AG10803 (cell line): ENCODE results near the gene S100P.
"Not testable (repeated sequence)": the region's sequence is repeated elsewhere in the genome, so short reads cannot be mapped to it uniquely, and the experiment has no call there.

Source experiments
- DNase-seq: peaks from one replicate; pipeline ENCODE4 v3.0.0; 2010; ENCODE audit warnings: low read depth
- H3K4me3 ChIP-seq: 2 replicates; pipeline ENCODE4 v1.5.1; 2011; ENCODE audit warnings: mild to moderate bottlenecking, low read length, control low read depth
- CTCF ChIP-seq: conservative IDR thresholded peaks from 2 replicates; pipeline ENCODE4 v1.5.1; 2011; ENCODE audit warnings: mild to moderate bottlenecking, low read length, control low read depth, inconsistent platforms

S100P gene

GRCh38 chr4:6663596-6664393 lies 29.9 kb upstream of the S100P start:
- no peak for DNase-seq
- TF ChIP-seq CTCF: no peak
- no peak overlapping the region for H3K4me3 ChIP-seq

GRCh38 chr4:6665320-6665654 lies 28.4 kb upstream of the S100P start:
- no peak for TF ChIP-seq CTCF
- no peak for DNase-seq
- H3K4me3 ChIP-seq: no peak overlapping the region

DNA sequence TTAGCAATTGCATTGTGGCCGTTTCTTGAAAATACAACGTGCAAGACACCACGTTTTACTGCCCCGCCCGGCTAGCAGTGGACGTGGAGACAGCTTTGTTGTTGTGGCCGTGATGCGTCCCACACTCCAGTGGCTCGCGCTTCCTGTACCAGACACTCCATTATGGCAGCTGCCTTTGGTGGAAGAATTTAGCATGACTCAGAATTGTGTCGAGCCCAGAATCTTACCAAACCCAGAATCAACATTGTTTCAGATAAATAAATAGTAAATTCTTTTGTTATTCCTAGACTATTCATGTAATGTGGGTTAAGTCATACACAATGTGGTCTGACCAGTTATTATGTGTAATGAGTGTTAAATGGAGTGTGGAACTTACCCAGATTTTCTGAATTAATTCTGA lies 25.3 kb upstream of the S100P start:
- no peak for TF ChIP-seq CTCF
- H3K4me3 ChIP-seq: no peak overlapping the region
- peak; percentile 59 for DNase-seq

- H3K4me3 ChIP-seq: no peak overlapping the region
- TF ChIP-seq CTCF: no peak
- no peak for DNase-seq
Measured at GRCh38 chr4:6671648-6672047, 22.0 kb upstream of the S100P start.

DNA sequence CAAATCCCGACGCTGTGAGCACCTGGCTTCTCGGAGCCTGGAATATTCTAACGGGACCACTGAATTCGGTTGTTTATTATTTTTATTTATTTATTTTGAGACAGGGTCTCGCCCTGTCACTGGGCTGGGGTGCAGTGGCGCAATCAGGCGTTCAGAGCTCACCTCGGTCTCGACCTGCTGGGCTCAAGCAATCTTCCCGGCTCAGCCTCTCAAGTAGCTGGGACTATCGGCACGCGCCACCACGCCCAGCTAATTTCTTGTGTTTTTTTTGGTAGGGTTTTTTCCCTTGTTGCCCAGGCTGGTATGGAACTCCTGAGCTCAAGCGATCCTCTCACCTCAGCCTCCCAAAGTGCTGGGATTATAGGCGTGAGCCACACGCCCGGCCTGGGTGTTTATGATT lies 21.5 kb upstream of the S100P start:
- DNase-seq: no peak
- no peak for TF ChIP-seq CTCF
- no peak overlapping the region for H3K4me3 ChIP-seq

DNA sequence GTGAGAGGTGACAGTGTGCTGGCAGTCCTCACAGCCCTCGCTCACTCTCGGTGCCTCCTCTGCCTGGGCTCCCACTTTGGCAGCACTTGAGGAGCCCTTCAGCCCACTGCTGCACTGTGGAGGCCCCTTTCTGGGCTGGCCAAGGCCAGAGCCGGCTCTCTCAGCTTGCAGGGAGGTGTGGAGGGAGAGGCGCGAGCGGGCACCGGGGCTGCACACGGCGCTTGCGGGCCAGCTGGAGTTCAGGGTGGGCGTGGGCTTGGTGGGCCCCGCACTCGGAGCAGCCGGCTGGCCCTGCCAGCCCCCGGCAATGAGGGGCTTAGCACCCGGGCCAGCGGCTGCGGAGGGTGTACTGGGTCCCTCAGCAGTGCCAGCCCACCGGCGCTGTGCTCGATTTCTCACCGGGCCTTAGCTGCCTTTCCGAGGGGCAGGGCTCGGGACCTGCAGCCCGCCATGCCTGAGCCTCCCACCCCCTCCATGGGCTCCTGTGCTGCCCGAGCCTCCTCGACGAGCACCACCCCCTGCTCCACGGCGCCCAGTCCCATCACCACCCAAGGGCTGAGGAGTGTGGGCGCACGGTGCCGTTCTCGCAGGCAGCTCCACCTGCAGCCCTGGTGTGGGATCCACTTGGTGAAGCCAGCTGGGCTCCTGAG lies 21.0 kb upstream of the S100P start:
- not testable (repeated sequence) for H3K4me3 ChIP-seq, DNase-seq

DNA sequence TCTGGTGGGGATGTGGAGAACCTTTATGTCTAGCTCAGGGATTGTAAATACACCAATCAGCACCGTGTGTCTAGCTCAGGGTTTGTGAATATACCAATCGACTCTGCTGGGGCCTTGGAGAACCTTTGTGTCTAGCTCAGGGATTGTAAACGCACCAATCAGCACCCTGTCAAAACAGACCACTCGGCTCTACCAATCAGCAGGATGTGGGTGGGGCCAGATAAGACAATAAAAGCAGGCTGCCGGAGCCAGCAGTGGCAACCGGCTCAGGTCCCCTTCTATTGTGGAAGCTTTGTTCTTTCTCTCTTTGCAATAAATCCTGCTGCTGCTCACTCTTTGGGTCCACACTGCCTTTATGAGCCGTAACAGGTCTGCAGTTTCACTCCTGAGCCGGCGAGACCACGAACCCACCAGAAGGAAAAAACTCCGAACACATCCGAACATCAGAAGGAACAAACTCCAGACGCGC lies 20.5 kb upstream of the S100P start:
- peak overlapping the region; percentile 72 for H3K4me3 ChIP-seq
- DNase-seq: not testable (repeated sequence)
